H1 (cell line): Measurements from ENCODE around the gene OVCH2. TPM values are rescaled to one million over a fixed set of nuclear protein-coding genes. Genes with fewer than 3 reads are reported as not detected.

ENCODE experiments used
- TCF12 ChIP-seq: IDR thresholded peaks from 2 replicates; pipeline ENCODE4 v1.6.1; 2011; ENCODE audit warnings: low read depth, mild to moderate bottlenecking, low read length
- polyA plus RNA-seq, 7 experiments: library from polyadenylated mRNA; depleted of rRNA in 3 of 7; stranded (reverse) in 5 of 7; unstranded in 2 of 7; fragments of >200 nt in 5 of 7; fragments of 200-250 nt in 2 of 7; gene quantifications; 1 replicate in 5 of 7; 2 replicates in 1 of 7; 4 replicates in 1 of 7; pipeline versions ENCODE4 v1.2.1 to v1.2.3, GENCODE V29; 2011 to 2013; ENCODE audit warnings: missing spikeins in 2 of 7, mixed read lengths in 2 of 7
- total RNA-seq: library from RNA; stranded (reverse); fragmentation: NEBNext Ultra II Directional; extraction: Animal tissue kit (Norgen Biotek cat#: 25700); gene quantifications from 2 replicates; pipeline ENCODE4 v1.2.1, GENCODE V29; 2021
- TF ChIP-seq, protein P1 (sequence below): fragments of 300-600 bp; sonication (generic); IDR thresholded peaks from 2 replicates; pipeline ENCODE4 v1.7.1; 2012; ENCODE audit warnings: low read length, moderate library complexity, mild to moderate bottlenecking, inconsistent platforms; ENCODE audit not compliant: insufficient replicate concordance

OVCH2 gene
- total and polyA plus RNA-seq, 2 of the 8 experiments (the other 6 are each of a cell fraction or from before 2014, with no cell fraction given): 0.03 to 1.1 TPM

- TF ChIP-seq, protein P1, sequence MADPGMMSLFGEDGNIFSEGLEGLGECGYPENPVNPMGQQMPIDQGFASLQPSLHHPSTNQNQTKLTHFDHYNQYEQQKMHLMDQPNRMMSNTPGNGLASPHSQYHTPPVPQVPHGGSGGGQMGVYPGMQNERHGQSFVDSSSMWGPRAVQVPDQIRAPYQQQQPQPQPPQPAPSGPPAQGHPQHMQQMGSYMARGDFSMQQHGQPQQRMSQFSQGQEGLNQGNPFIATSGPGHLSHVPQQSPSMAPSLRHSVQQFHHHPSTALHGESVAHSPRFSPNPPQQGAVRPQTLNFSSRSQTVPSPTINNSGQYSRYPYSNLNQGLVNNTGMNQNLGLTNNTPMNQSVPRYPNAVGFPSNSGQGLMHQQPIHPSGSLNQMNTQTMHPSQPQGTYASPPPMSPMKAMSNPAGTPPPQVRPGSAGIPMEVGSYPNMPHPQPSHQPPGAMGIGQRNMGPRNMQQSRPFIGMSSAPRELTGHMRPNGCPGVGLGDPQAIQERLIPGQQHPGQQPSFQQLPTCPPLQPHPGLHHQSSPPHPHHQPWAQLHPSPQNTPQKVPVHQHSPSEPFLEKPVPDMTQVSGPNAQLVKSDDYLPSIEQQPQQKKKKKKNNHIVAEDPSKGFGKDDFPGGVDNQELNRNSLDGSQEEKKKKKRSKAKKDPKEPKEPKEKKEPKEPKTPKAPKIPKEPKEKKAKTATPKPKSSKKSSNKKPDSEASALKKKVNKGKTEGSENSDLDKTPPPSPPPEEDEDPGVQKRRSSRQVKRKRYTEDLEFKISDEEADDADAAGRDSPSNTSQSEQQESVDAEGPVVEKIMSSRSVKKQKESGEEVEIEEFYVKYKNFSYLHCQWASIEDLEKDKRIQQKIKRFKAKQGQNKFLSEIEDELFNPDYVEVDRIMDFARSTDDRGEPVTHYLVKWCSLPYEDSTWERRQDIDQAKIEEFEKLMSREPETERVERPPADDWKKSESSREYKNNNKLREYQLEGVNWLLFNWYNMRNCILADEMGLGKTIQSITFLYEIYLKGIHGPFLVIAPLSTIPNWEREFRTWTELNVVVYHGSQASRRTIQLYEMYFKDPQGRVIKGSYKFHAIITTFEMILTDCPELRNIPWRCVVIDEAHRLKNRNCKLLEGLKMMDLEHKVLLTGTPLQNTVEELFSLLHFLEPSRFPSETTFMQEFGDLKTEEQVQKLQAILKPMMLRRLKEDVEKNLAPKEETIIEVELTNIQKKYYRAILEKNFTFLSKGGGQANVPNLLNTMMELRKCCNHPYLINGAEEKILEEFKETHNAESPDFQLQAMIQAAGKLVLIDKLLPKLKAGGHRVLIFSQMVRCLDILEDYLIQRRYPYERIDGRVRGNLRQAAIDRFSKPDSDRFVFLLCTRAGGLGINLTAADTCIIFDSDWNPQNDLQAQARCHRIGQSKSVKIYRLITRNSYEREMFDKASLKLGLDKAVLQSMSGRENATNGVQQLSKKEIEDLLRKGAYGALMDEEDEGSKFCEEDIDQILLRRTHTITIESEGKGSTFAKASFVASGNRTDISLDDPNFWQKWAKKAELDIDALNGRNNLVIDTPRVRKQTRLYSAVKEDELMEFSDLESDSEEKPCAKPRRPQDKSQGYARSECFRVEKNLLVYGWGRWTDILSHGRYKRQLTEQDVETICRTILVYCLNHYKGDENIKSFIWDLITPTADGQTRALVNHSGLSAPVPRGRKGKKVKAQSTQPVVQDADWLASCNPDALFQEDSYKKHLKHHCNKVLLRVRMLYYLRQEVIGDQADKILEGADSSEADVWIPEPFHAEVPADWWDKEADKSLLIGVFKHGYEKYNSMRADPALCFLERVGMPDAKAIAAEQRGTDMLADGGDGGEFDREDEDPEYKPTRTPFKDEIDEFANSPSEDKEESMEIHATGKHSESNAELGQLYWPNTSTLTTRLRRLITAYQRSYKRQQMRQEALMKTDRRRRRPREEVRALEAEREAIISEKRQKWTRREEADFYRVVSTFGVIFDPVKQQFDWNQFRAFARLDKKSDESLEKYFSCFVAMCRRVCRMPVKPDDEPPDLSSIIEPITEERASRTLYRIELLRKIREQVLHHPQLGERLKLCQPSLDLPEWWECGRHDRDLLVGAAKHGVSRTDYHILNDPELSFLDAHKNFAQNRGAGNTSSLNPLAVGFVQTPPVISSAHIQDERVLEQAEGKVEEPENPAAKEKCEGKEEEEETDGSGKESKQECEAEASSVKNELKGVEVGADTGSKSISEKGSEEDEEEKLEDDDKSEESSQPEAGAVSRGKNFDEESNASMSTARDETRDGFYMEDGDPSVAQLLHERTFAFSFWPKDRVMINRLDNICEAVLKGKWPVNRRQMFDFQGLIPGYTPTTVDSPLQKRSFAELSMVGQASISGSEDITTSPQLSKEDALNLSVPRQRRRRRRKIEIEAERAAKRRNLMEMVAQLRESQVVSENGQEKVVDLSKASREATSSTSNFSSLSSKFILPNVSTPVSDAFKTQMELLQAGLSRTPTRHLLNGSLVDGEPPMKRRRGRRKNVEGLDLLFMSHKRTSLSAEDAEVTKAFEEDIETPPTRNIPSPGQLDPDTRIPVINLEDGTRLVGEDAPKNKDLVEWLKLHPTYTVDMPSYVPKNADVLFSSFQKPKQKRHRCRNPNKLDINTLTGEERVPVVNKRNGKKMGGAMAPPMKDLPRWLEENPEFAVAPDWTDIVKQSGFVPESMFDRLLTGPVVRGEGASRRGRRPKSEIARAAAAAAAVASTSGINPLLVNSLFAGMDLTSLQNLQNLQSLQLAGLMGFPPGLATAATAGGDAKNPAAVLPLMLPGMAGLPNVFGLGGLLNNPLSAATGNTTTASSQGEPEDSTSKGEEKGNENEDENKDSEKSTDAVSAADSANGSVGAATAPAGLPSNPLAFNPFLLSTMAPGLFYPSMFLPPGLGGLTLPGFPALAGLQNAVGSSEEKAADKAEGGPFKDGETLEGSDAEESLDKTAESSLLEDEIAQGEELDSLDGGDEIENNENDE: no peak
- no peak for TF ChIP-seq TCF12
Measured at GRCh38 chr11:7672960-7673723, 33.1 kb downstream of the OVCH2 start, which contains the start of gene CYB5R2 (continued).
